Neural cell (in vitro differentiated cells): ENCODE measurements around the gene ARHGEF38.

Source experiments
- MXI1 ChIP-seq: fragments of 450-650 bp; conservative IDR thresholded peaks from 2 replicates; pipeline ENCODE4 v1.6.1; 2014; ENCODE audit warnings: antibody characterized with exemption, mild to moderate bottlenecking; ENCODE audit not compliant: poor library complexity, severe bottlenecking
- POLR2AphosphoS5 ChIP-seq: IDR thresholded peaks from 2 replicates; pipeline ENCODE4 v1.6.1; 2012
- TAF1 ChIP-seq: IDR thresholded peaks from 2 replicates; pipeline ENCODE4 v1.6.1; 2012; ENCODE audit warnings: low read depth
- TF ChIP-seq, protein P1 (sequence below): fragments of 450-650 bp; IDR thresholded peaks from 2 replicates; pipeline ENCODE4 v1.5.1; 2014; ENCODE audit warnings: antibody characterized with exemption, mild to moderate bottlenecking, moderate library complexity; ENCODE audit not compliant: poor library complexity, severe bottlenecking
- TF ChIP-seq, protein P2 (sequence below): IDR thresholded peaks from 2 replicates; pipeline ENCODE4 v1.6.1; 2012; ENCODE audit warnings: borderline replicate concordance

DNA sequence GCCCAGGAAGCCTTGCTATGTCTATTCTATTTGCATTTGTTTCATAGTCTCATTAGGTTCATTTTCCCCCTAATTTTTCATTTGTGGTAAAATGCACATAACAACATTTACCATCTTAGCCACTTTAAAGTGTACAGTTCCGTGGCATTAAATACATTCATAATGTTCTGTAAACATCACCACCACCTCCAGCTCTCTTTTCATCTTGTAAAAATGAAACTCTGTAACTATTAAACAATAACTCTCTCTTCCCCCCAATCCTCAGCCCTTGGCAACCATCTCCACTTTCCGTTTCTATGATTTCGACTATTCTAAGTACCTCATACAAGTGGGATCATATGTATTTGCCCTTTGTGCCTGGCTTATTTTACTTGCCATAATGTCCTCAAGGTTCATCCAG is 19.9 kb downstream of the ARHGEF38 start:
- TF ChIP-seq TAF1 = no peak
- TF ChIP-seq, protein P1, sequence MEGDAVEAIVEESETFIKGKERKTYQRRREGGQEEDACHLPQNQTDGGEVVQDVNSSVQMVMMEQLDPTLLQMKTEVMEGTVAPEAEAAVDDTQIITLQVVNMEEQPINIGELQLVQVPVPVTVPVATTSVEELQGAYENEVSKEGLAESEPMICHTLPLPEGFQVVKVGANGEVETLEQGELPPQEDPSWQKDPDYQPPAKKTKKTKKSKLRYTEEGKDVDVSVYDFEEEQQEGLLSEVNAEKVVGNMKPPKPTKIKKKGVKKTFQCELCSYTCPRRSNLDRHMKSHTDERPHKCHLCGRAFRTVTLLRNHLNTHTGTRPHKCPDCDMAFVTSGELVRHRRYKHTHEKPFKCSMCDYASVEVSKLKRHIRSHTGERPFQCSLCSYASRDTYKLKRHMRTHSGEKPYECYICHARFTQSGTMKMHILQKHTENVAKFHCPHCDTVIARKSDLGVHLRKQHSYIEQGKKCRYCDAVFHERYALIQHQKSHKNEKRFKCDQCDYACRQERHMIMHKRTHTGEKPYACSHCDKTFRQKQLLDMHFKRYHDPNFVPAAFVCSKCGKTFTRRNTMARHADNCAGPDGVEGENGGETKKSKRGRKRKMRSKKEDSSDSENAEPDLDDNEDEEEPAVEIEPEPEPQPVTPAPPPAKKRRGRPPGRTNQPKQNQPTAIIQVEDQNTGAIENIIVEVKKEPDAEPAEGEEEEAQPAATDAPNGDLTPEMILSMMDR = no peak
- TF ChIP-seq, protein P2, sequence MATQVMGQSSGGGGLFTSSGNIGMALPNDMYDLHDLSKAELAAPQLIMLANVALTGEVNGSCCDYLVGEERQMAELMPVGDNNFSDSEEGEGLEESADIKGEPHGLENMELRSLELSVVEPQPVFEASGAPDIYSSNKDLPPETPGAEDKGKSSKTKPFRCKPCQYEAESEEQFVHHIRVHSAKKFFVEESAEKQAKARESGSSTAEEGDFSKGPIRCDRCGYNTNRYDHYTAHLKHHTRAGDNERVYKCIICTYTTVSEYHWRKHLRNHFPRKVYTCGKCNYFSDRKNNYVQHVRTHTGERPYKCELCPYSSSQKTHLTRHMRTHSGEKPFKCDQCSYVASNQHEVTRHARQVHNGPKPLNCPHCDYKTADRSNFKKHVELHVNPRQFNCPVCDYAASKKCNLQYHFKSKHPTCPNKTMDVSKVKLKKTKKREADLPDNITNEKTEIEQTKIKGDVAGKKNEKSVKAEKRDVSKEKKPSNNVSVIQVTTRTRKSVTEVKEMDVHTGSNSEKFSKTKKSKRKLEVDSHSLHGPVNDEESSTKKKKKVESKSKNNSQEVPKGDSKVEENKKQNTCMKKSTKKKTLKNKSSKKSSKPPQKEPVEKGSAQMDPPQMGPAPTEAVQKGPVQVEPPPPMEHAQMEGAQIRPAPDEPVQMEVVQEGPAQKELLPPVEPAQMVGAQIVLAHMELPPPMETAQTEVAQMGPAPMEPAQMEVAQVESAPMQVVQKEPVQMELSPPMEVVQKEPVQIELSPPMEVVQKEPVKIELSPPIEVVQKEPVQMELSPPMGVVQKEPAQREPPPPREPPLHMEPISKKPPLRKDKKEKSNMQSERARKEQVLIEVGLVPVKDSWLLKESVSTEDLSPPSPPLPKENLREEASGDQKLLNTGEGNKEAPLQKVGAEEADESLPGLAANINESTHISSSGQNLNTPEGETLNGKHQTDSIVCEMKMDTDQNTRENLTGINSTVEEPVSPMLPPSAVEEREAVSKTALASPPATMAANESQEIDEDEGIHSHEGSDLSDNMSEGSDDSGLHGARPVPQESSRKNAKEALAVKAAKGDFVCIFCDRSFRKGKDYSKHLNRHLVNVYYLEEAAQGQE = no peak
- TF ChIP-seq POLR2AphosphoS5 = no peak
- TF ChIP-seq MXI1 = no peak
